Measurements from ENCODE around the gene RAB33B.

GRCh38 chr4:139481465-139481864, 27.5 kb downstream of the RAB33B start:
- TF ChIP-seq CTCF (IDR thresholded peaks at IDR 0.05; ENCODE audit: low read depth, low read length, missing input control) = no peak
- no peak for TF ChIP-seq SP1 (IDR thresholded peaks at IDR 0.05)
- TF ChIP-seq ATF3 (IDR thresholded peaks at IDR 0.05) = no peak

Measured in liver (tissue), 3 donors.